Urinary bladder (tissue), 4 donors: ENCODE data around the gene KIF21B. TPM values are rescaled to one million over a fixed set of nuclear protein-coding genes. Genes with fewer than 3 reads are reported as not detected.

Experiments
- DNase-seq: peaks from one replicate; pipeline ENCODE4 v3.0.0-alpha.2; 2015; ENCODE audit errors: extremely low spot score
- H3K27ac ChIP-seq: one replicate; pipeline ENCODE4 v1.5.1; 2013; ENCODE audit warnings: low read depth, mild to moderate bottlenecking, moderate library complexity
- H3K36me3 ChIP-seq: one replicate; pipeline ENCODE4 v1.6.1; 2013; ENCODE audit warnings: mild to moderate bottlenecking, moderate library complexity; ENCODE audit not compliant: insufficient read depth
- H3K4me1 ChIP-seq: one replicate; pipeline ENCODE4 v1.6.1; 2013; ENCODE audit warnings: mild to moderate bottlenecking, moderate library complexity; ENCODE audit not compliant: insufficient read depth
- H3K4me3 ChIP-seq: one replicate; pipeline ENCODE4 v1.5.1; 2013; ENCODE audit warnings: low read depth, low read length
- WGBS: extraction: QIAGEN DNeasy Blood & Tissue Kit; methylation state at CpG from one replicate; pipeline ENCODE4 v1.1.7; 2013; 5-methylcytosine and 5-hydroxymethylcytosine counted together
- polyA plus RNA-seq: library from polyadenylated mRNA; stranded (reverse); fragments of 200-250 nt; gene quantifications from one replicate; pipeline ENCODE4 v1.2.3, GENCODE V29; 2013
- total RNA-seq: library from RNA; depleted of rRNA; stranded (reverse); fragments of >200 nt; gene quantifications from one replicate; pipeline ENCODE4 v1.2.3, GENCODE V29; 2014
- donor health status: healthy with polysubstance abuse.
- donor health status: healthy.

KIF21B gene
- total and polyA plus RNA-seq, 2 donors = 1.0 to 1.5 TPM

DNA sequence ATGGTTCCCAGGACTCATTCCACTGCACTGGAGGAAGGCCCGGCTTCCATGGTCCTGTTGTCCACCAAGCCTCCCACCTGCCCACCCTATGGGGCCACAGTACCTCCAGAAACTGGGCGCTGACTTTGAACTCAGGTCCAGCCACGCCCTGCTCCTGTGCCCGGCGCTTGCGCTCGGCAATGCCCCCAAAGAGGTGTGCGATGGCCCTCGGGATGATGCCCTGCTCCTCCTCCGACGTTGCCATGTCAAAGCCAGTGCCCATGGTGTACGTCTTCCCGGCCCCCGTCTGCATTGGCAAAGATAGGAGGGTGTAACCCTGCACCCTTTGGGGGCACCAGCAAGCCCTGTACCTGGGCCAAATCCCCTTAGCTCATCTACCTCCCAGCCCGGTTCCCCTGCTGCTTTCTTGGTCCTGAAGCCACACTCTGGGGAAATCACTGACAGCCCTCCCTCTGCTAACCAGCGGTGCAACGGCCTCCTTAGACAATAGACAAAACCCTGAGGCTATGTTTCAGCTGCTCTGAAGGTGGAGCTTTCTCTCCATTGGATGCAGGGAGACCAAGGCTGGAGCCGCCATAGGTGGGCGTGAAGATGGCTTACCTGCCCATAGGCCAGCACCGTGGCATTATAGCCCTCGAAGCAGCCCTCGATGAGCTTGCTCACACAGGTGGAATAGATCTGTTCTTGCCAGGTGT is 14.7 kb downstream of the KIF21B start:
- H3K4me3 ChIP-seq = no peak overlapping the region
- no peak overlapping the region for H3K27ac ChIP-seq
- WGBS = 92% methylated on average over 22 of the region's 22 CpGs
- H3K4me1 ChIP-seq = no peaks in the 10 kb centered on the region
- DNase-seq = no peak
- H3K36me3 ChIP-seq = no peaks in the 10 kb centered on the region

DNA sequence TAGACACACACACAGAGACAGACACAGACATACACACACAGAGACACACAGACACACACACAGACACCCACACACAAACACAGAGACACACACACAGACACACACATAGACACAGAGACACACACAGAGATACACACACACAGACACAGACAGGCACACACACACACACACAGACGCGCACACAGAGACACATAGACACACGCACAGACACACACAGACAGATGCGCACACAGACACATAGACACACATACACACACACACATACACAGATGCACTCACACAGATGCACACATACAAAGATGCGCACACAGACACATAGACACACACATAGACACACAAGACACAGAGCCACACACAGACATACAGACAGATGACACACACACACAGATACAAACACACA is 16.0 kb downstream of the KIF21B start:
- H3K36me3 ChIP-seq = no peaks in the 10 kb centered on the region
- H3K4me1 ChIP-seq = no peaks in the 10 kb centered on the region
- 86% methylated on average over 5 of the region's 5 CpGs for WGBS
- DNase-seq = no peak
- no peak overlapping the region for H3K4me3 ChIP-seq
- no peak overlapping the region for H3K27ac ChIP-seq

DNA sequence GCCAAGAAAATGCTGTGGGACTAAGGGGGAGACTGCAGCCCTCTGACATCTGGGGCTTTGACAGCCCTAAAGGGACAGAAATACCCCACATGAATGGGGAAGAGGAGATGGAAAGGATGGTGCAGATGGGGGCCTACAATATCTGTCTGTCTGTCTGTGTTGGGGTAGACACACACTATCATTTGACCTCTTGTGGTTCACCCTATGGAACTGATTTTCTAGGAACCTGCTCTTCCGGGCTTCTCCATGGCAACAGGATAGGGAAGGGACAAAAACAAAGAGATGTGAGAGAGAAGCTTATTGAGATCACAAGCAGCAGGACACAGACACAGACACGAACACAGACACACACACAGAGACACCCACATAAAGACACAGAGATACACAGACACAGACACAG is 17.1 kb downstream of the KIF21B start:
- no peak for DNase-seq
- no peak overlapping the region for H3K4me3 ChIP-seq
- WGBS = 63% methylated on average over 2 of the region's 2 CpGs
- no peaks in the 10 kb centered on the region for H3K4me1 ChIP-seq
- H3K27ac ChIP-seq = no peak overlapping the region
- H3K36me3 ChIP-seq = no peaks in the 10 kb centered on the region

DNA sequence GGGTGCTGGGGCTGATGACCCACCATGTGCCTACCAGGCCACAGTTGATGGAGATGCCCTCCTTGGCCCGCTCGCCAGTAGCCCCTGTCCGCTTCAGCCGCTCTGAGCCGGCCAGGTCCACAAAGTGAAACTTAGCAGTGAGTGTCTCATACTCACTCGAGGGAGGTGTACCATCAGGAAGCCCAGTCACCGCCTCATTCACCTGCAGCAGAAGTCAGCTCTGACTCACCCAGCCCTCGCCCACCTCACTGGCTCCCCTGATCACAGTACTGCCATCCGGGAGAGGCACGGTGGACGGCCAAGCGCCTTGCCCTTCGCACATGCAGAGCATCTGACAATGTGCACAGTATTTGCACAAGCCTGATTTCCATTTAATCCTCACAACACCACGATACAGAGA is 18.8 kb downstream of the KIF21B start:
- 95% methylated on average over 14 of the region's 14 CpGs for WGBS
- no peak overlapping the region for H3K27ac ChIP-seq
- DNase-seq = no peak

DNA sequence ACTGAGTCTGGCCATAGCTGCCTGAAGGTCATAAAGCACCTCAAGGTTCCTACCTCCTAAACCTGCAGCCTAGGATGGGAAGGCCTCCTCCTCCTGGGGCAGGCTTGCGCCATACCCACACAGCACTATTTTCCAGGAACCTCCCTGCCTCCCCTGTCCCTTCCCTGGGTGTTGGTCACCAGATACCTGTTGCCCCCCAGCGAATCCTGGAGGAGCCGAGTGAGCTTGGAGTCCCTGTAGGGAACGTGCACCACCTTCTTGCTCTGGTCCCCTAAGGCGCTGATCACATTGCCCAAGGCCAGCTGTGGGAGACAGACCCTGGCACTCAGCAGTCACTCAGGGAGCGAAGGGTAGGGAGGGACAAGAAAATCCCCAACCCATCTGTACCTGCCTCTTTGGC is 19.4 kb downstream of the KIF21B start:
- no peak for DNase-seq
- 96% methylated on average over 6 of the region's 6 CpGs for WGBS
- no peak overlapping the region for H3K27ac ChIP-seq
- H3K4me3 ChIP-seq = no peak overlapping the region
- H3K36me3 ChIP-seq = no peaks in the 10 kb centered on the region
- no peaks in the 10 kb centered on the region for H3K4me1 ChIP-seq

More for the DNA sequence above, 18.8 kb downstream of the KIF21B start:
- H3K4me3 ChIP-seq = no peak overlapping the region
- H3K4me1 ChIP-seq = no peaks in the 10 kb centered on the region
- no peaks in the 10 kb centered on the region for H3K36me3 ChIP-seq

DNA sequence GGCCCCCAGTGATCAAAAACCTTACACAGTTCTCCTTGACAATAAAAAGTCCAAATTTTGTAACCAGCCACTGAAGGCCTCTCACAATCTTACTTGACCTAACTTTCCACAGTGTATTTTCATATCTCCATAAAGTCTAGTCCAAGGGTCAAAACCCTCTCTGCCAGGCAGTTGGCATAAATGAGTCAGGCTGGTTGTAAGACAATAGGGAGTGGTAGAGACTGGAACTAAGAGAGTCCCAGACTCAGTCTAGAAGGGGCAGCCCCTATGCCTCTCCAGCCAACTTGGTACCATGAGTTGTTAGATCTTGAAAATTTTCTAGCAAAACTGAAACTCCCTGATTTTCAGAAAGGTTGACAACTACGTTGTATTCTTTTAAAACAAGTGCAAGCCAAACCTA is 21.0 kb downstream of the KIF21B start:
- Histone ChIP-seq H3K27ac (no peak overlapping the region), H3K4me1 (no peaks in the 10 kb centered on the region), H3K36me3 (no peaks in the 10 kb centered on the region), H3K4me3 (no peak overlapping the region)
- DNase-seq = no peak
- WGBS = 92% methylated on average over 1 of the region's 1 CpG

DNA sequence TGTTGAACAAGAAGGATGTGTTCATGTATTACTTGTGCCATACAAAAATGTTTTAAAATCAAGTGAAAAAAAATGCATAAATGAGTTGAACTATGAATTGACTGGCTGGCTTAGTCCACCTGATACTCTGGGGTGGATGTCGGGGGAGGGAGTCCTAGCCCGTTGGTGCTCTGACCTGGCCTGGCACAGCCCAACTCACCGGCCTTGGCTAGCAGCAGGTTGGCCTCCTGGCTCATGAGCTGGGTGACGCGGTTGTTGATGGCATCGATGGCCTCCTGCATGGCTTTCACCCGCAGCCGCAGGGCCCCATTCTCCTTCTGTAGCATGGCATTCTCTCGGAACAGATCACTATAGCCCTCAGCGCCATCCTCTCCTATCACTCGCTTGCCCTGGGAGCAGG is 21.6 kb downstream of the KIF21B start:
- H3K4me1 ChIP-seq = no peaks in the 10 kb centered on the region
- no peak for DNase-seq
- no peaks in the 10 kb centered on the region for H3K36me3 ChIP-seq
- no peak overlapping the region for H3K4me3 ChIP-seq
- H3K27ac ChIP-seq = no peak overlapping the region
- 86% methylated on average over 11 of the region's 11 CpGs for WGBS

DNA sequence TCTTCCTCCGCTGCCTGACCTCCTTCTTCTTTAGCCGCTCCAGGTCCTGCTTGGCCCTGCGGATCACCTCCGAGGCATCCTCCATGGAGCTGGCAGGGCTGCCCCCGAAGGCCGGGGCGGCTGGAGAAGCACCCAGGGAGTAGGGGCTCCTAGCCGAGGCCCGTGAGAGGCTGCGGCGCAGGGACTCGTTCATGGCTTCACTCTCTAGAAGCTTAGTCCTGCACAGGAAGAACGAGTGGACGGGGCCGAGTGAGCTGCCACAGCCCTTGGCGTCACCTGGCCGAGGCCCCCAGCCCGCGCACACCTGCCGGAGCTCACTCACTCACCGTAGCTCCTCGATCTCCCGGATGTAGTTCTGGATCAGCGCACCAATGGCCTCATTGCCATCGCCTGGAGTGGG is 23.1 kb downstream of the KIF21B start:
- Histone ChIP-seq H3K4me1 (no peaks in the 10 kb centered on the region), H3K4me3 (no peak overlapping the region), H3K27ac (no peak overlapping the region), H3K36me3 (no peaks in the 10 kb centered on the region)
- 94% methylated on average over 25 of the region's 25 CpGs for WGBS
- DNase-seq = no peak

DNA sequence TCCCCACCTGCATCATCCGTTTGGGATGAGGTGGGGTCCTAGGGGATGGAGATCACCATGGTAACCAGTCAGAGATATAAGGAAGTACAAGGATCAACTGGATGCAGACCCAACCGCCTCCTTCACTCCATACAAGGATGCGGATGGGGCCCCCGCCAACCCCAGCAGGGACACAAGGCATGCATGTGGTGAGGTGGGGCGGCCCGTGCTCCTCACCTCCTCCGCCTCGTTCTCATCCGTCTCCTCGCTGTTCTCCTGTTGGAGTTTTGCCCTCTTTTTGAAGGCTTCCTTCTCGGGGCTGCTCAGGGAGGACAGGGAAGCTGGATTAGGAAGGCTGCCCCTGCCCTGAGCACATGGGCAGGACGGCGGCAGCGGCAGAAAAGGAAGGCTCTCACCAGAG is 23.8 kb downstream of the KIF21B start:
- no peaks in the 10 kb centered on the region for H3K4me1 ChIP-seq
- no peak overlapping the region for H3K4me3 ChIP-seq
- no peaks in the 10 kb centered on the region for H3K36me3 ChIP-seq
- WGBS = 88% methylated on average over 14 of the region's 14 CpGs
- H3K27ac ChIP-seq = no peak overlapping the region
- DNase-seq = no peak

DNA sequence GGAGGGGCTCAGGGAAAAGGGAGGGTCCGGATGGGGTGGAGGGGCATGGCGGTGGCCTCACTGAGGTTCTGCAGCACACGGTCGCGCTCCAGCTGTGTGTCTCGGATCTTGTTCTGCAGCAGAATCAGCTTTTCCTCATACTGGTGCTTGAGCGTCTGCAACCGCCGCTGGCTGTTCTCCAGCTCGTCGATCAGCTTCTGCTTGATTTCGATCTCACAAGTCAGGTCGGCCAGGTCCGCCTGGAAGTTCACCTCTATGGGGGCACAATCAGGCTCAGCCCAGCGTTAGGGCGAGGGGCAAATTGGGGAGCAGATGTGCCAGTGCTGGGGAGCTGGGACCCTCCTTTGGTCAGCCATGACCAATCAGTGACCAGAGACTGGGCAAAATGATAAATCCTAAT is 25.2 kb downstream of the KIF21B start:
- Histone ChIP-seq H3K4me1 (no peaks in the 10 kb centered on the region), H3K4me3 (no peak overlapping the region), H3K36me3 (no peaks in the 10 kb centered on the region), H3K27ac (no peak overlapping the region)
- DNase-seq = no peak
- WGBS = 88% methylated on average over 16 of the region's 16 CpGs

DNA sequence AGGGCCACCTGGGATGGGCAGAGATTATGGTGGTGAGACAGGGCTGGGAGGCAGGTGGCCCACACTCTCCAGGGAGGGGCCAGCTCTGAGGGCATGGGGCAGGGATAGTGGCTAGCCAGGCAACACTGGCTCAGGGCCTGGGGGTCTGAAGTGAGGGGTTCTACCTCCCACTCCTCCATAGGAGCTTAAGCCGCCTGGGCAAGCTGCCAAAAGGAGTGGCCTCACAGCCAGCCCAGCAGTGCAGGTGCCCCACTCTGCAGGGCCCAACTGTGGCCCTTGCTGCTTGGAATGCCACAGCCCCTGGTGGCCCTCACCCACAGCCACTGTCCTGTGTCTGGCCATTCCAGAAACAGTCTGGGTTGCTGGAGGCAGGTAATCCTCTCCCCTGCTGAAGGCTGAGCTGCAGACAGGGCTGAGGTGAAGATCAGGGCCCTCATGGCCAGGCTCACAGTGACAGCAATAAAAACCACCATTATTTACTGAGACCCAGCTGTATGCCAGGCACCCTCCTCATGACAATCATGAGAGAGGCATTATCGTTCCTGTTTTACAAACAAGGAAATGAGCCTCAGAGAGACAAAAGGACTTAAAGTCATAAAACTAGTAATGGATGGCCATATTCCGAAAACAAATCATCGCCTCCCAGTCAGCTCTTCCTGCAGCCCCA is 31.0 kb downstream of the KIF21B start:
- no peaks in the 10 kb centered on the region for H3K36me3 ChIP-seq
- 66% methylated on average over 4 of the region's 4 CpGs for WGBS
- no peak overlapping the region for H3K4me3 ChIP-seq
- H3K27ac ChIP-seq = no peak overlapping the region
- no peak for DNase-seq
- no peaks in the 10 kb centered on the region for H3K4me1 ChIP-seq

DNA sequence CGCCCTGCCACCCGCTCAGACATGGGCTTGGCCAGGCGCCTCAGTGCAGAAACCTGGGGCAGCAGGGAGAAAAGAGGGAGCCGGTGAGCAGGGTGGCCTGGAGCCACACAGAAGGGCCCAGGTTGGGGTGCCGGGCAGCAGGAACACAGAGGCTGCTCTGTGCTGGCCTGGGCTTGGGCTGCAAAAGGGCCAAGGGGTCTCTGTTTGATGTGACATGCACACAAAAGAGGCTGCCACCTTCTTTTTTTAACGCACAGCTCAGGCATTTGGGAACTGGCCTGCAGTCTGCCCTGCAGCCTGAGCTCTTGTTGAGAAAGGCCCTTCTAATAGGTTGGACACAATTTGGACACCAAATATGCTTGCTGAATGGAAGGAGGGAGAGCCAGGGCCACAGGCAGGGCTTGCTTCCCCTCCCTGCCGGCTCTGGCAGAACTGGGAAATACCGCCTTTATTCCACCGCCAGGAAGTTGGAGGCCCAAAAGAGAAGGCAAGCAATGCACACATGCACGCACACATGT is 32.4 kb downstream of the KIF21B start:
- DNase-seq = no peak
- 76% methylated on average over 10 of the region's 10 CpGs for WGBS
- H3K27ac ChIP-seq = no peak overlapping the region
- no peaks in the 10 kb centered on the region for H3K36me3 ChIP-seq
- no peak overlapping the region for H3K4me3 ChIP-seq
- H3K4me1 ChIP-seq = no peaks in the 10 kb centered on the region

DNA sequence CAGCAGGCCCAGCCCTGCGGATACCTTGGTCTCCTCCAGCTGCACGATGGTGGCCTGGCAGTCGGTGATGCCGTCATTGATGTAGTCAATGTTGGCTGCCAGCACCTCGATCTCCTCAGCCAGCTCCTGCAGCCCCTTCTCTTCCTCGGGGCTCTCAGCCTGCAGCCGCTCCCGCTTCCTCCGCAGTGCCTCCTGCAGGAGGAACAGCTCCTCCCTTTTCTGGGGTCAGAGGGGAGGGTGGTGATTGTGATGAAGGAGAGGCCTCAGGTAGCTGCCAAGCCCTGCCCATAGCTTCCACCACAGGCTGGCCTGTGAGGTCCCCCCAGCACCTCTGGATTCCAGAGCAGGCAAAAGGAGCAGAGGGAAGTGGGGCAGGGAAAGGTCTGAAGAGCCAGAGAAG is 33.4 kb downstream of the KIF21B start:
- DNase-seq = no peak
- Histone ChIP-seq H3K36me3 (no peaks in the 10 kb centered on the region), H3K4me3 (no peak overlapping the region), H3K4me1 (no peaks in the 10 kb centered on the region), H3K27ac (no peak overlapping the region)
- 95% methylated on average over 9 of the region's 9 CpGs for WGBS

DNA sequence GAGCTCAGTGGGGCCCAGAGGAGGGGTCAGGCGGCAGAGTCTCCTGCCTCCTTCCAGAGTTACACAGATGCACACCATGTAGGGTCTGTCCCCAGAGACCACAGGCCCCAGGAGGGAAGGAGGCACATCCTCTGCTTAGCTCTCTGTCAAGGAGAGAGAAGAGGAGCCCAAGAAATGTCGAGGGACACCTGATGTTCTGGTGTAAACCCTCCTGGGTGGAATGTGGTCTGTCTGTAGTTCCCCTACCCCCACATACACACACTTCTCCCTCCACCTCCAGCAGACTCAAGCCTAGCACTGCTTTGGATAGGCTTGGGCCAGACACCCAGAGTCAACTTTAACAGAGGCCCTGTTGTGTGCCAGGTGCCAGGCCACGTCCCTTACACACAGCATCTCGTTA is 34.2 kb downstream of the KIF21B start:
- no peaks in the 10 kb centered on the region for H3K4me1 ChIP-seq
- 89% methylated on average over 4 of the region's 4 CpGs for WGBS

More for the DNA sequence above, 34.2 kb downstream of the KIF21B start:
- Histone ChIP-seq H3K36me3 (no peaks in the 10 kb centered on the region), H3K4me3 (no peak overlapping the region), H3K27ac (no peak overlapping the region)
- no peak for DNase-seq
